Esophagus muscularis mucosa (tissue), 4 donors: ENCODE measurements around the gene DUSP16. TPM values are rescaled to one million over a fixed set of nuclear protein-coding genes. Genes with fewer than 3 reads are reported as not detected.
A peak's percentile ranks its signal among the peaks of the same experiment; 100 is the strongest.

ENCODE experiments used
- DNase-seq: peaks from one replicate; pipeline ENCODE4 v3.0.0-alpha.2; 2017; ENCODE audit errors: extremely low spot score
- H3K27ac ChIP-seq, 4 donors: fragments of 200-600 bp; sonication (generic); replicated peaks in 1 of 4; 1 replicate in 3 of 4; 2 replicates in 1 of 4; pipeline ENCODE4 v1.5.1; 2016 to 2019; ENCODE audit warnings: mild to moderate bottlenecking in 1 of 4
- H3K27me3 ChIP-seq, 4 donors: fragments of 200-600 bp; sonication (generic); one replicate each; pipeline versions ENCODE4 v1.5.1 to v1.6.0; 2016 to 2019
- H3K36me3 ChIP-seq, 4 donors: fragments of 200-600 bp; sonication (generic); one replicate each; pipeline ENCODE4 v1.5.1; 2016 to 2019
- H3K4me1 ChIP-seq, 4 donors: fragments of 200-600 bp; sonication (generic); one replicate each; pipeline ENCODE4 v1.5.1; 2016 to 2019
- H3K4me3 ChIP-seq, 4 donors: fragments of 200-600 bp; sonication (generic); 1 replicate in 2 of 4; 2 replicates in 2 of 4; pipeline ENCODE4 v1.5.1; 2016 to 2019; ENCODE audit warnings: mild to moderate bottlenecking in 4 of 4, moderate library complexity in 1 of 4
- H3K9me3 ChIP-seq, 4 donors: fragments of 200-600 bp; sonication (generic); 1 replicate in 3 of 4; 2 replicates in 1 of 4; pipeline ENCODE4 v1.5.1; 2016 to 2019
- CTCF ChIP-seq, 3 experiments: fragments of 200-600 bp in 2 of 3; fragments of 450-650 bp in 1 of 3; sonication (generic) in 2 of 3; IDR thresholded peaks; one replicate each; pipeline ENCODE4 v1.5.1; 2017 to 2019; ENCODE audit warnings: antibody characterized with exemption in 3 of 3, mild to moderate bottlenecking in 2 of 3, moderate library complexity in 1 of 3
- EP300 ChIP-seq: sonication (generic); formaldehyde crosslinking; IDR thresholded peaks from one replicate; pipeline ENCODE4 v1.6.1; 2017; ENCODE audit warnings: antibody characterized with exemption
- POLR2A ChIP-seq: fragments of 450-650 bp; IDR thresholded peaks from one replicate; pipeline ENCODE4 v1.6.1; 2017; ENCODE audit warnings: antibody characterized with exemption, moderate library complexity, mild to moderate bottlenecking, low read depth
- POLR2AphosphoS5 ChIP-seq, 2 donors: sonication (generic); formaldehyde crosslinking; IDR thresholded peaks; one replicate each; pipeline ENCODE4 v1.6.1; 2017; ENCODE audit warnings: antibody characterized with exemption in 2 of 2
- WGBS: methylation state at CpG from one replicate; pipeline ENCODE4 v1.1.5; 2018; 5-methylcytosine and 5-hydroxymethylcytosine counted together
- intact Hi-C: fragments of 100-400 bp; cut with DNase I; formaldehyde crosslinking; loops from one replicate; pipeline ENCODE4 v1.15.1; 2023
- total RNA-seq, 4 donors: library from RNA; depleted of rRNA; stranded (reverse); fragments of >200 nt; gene quantifications; one replicate each; pipeline versions ENCODE4 v1.1.0 to v1.2.1, GENCODE V29; 2016

The DUSP16 gene
- total RNA-seq, 4 donors from 2014 or later: 10.0 to 17.0 (median 13.9) TPM

GRCh38 chr12:12481631-12482030, 81.0 kb downstream of the DUSP16 start:
- WGBS: 51% methylated on average over 2 of the region's 2 CpGs

GRCh38 chr12:12480074-12480473, 82.6 kb downstream of the DUSP16 start:
- Histone ChIP-seq H3K4me3 (no peak overlapping the region), H3K27me3 (no peaks in the 10 kb centered on the region), H3K4me1 (peaks cover 0 to 2% (median 0%) of the 10 kb centered on the region in 4 donors), H3K27ac (no peak overlapping the region), H3K9me3 (no peaks in the 10 kb centered on the region), H3K36me3 (peaks cover 9 to 80% (median 57%) of the 10 kb centered on the region in 4 donors)
- intact Hi-C loops: no loop called here
- no peak for TF ChIP-seq CTCF (IDR thresholded peaks at IDR 0.05)
- no peak for TF ChIP-seq POLR2AphosphoS5 (IDR thresholded peaks at IDR 0.05)
- no peak for TF ChIP-seq EP300
- no peak for TF ChIP-seq POLR2A
- DNase-seq: no peak
- 94% methylated on average over 5 of the region's 5 CpGs for WGBS

More at GRCh38 chr12:12481631-12482030, 81.0 kb downstream of the DUSP16 start:
- DNase-seq: no peak
- H3K9me3 ChIP-seq: no peaks in the 10 kb centered on the region
- H3K27ac ChIP-seq: no peak overlapping the region
- H3K4me1 ChIP-seq: no peaks in the 10 kb centered on the region
- no peaks in the 10 kb centered on the region for H3K27me3 ChIP-seq
- TF ChIP-seq POLR2A: no peak
- intact Hi-C loops: no loop called here
- no peak overlapping the region for H3K4me3 ChIP-seq
- peaks cover 9 to 82% (median 59%) of the 10 kb centered on the region in 4 donors for H3K36me3 ChIP-seq

DNA sequence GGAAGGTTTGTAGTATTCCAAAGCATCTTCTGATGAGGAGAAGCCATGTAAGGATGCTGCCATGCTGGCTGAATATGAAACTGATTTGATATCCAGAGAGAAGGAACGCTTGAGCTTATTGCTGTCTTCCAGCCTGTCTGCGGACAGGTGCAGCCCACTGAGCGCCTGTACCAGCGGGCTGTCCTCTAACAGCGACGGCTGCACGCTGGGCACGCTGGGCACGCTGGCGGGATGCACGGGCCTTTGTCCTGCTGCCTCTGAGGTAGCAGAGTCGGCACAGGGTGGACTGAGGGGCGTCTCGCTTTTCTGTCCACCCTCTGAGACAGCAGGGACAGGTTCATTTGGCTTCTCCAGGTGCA, 85.2 kb downstream of the DUSP16 start:
- intact Hi-C loops: no loop called here
- Histone ChIP-seq H3K4me1 (peaks cover 0 to 6% (median 0%) of the 10 kb centered on the region in 4 donors), H3K27me3 (no peaks in the 10 kb centered on the region), H3K9me3 (no peaks in the 10 kb centered on the region), H3K4me3 (no peak overlapping the region), H3K36me3 (peaks cover 9 to 74% (median 52%) of the 10 kb centered on the region in 4 donors), H3K27ac (no peak overlapping the region)
- no peak for DNase-seq
- TF ChIP-seq CTCF (IDR thresholded peaks at IDR 0.05) (no peak), POLR2A (no peak), POLR2AphosphoS5 (IDR thresholded peaks at IDR 0.05) (no peak), EP300 (no peak)
- WGBS: 96% methylated on average over 13 of the region's 14 CpGs

GRCh38 chr12:12476857-12477531, 85.7 kb downstream of the DUSP16 start:
- Histone ChIP-seq H3K27me3 (no peaks in the 10 kb centered on the region), H3K9me3 (no peaks in the 10 kb centered on the region), H3K27ac (no peak overlapping the region), H3K4me3 (no peak overlapping the region), H3K4me1 (peaks cover 0 to 6% (median 0%) of the 10 kb centered on the region in 4 donors), H3K36me3 (peaks cover 9 to 69% (median 50%) of the 10 kb centered on the region in 4 donors)
- 94% methylated on average over 21 of the region's 21 CpGs for WGBS
- intact Hi-C loops: no loop called here
- no peak for DNase-seq
- TF ChIP-seq CTCF (IDR thresholded peaks at IDR 0.05): no peak
- TF ChIP-seq POLR2AphosphoS5 (IDR thresholded peaks at IDR 0.05): no peak
- no peak for TF ChIP-seq POLR2A
- TF ChIP-seq EP300: no peak

DNA sequence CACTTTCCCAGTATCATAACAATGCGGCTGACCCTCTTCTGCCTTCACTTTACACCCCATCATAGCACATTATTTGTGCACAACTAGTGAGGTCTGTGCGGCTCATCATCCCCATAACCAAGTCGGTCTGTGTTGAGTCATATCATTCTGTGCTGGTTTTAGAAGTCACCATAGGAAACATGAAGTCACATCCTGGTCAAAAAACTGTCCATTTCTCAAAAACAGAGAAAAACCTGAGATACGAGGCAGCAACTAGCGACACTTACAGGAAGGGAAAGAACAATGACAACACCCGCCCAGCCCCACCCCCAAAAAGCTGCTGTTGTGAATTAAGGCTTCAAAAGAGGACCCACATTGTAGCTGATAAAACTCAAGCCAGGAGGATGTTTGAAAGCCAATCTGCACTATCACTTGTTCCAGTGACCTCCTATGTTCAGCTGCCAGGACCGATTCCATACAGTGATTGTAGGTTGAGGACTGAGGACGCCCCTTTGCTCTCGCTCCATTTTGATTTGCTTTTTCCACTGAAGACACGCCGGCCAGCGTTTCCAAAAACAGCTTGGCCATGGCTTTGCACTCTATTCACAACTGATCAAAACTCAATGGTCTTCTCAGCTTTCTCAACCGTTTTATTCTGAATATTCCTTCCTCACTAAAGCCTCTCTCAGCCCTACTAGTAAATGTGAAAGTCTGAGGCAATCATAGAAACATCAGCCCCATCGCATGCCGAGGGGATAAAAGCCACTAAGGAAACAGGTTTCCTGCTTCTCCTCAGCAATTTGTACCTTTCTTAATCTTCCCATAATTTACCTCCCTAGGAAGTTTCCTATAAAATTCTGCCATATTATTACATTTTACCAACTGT, 87.5 kb downstream of the DUSP16 start:
- peak overlapping the region in 1 of 4 donors; percentile 2 for H3K27ac ChIP-seq

More for the DNA sequence above, 87.5 kb downstream of the DUSP16 start:
- Histone ChIP-seq H3K4me1 (peaks cover 0 to 6% (median 0%) of the 10 kb centered on the region in 4 donors), H3K9me3 (no peaks in the 10 kb centered on the region), H3K36me3 (peaks cover 9 to 58% (median 48%) of the 10 kb centered on the region in 4 donors), H3K4me3 (no peak overlapping the region), H3K27me3 (no peaks in the 10 kb centered on the region)
- 83% methylated on average over 15 of the region's 15 CpGs for WGBS
- intact Hi-C loops: no loop called here
- TF ChIP-seq CTCF (IDR thresholded peaks at IDR 0.05) (no peak), POLR2AphosphoS5 (IDR thresholded peaks at IDR 0.05) (no peak), EP300 (no peak), POLR2A (no peak)
- DNase-seq: no peak
